HG03439 (cell line): ENCODE measurements around the gene DSCAM.

Experiments
- ATAC-seq: cut with Tn5 transposase; IDR thresholded peaks from one replicate; pipeline ENCODE4 v1.9.1; 2021; ENCODE audit warnings: mild to moderate bottlenecking, moderate library complexity; ENCODE audit not compliant: unreplicated experiment

Gene DSCAM

DNA sequence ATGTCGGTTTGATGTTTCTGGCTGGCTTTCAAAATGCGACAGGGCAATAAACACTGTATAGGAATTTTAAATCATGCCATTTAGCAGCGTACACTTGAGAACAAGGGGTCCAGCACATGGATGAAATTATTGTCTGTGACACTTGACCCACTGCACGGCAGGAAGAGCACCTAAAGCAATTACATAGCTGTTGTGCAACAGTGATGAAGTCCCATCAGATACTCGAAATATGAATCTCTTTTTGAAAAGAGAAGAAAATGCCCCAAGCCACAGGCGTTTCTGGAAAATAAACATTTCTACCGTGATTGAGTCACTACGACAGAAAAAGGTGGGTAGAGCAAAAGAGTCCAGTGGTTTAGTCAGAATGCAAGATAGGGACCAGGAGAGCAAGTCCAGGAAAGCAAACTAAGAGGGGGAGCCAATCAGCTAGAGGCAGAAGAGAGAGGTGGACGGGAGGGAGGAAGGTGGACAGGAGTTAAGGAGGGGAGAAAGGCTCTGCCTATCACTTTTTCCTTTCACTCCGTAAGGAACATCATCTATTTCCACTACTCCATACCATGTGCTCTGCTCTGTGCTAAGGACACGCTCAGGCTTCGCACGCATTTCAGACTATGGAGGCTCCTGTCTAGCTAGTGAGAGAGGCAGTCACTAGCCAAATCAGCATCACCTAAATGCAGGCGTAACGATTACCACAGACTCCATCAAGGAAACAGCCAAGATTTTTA lies 6.4 kb downstream of the DSCAM start:
- ATAC-seq, result no peak

DNA sequence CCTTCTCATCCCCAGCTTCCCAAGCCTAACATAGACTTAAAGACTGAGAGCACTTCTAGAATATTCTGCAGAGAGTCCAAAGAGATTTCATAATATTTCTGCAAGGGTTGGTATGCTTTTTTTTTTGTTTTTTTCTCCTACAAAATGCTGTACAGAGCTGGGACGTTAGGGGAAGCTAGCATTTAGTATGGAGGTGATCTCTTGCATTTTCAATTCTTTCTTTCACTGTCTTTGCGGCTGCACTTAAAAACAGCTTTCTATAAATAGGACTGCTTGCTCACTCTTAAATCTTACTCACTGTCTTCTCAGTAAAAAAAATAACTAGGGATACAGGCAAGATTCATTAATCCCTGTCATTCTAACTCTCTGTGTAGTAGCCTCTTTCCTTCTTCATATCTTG lies 7.4 kb downstream of the DSCAM start:
- ATAC-seq, result no peak

DNA sequence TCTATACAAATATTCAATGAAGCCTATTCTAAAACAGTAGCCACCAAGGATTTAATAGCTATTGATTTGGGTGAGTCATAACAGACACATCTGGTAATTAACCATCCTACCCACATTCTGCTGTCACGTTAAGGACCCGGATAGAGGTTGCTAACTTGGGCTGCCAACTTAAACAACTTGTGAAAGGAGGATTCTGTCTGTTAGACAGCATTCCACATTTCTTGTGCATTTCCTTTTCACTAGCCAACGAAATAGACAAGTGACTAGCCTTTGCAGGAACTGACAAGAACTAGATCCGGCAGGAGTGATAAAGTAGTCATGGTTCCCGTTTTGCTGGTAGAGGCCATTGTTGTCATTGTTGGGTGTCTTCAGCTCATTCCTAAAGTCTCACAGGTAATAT lies 9.5 kb downstream of the DSCAM start:
- ATAC-seq, result no peak

DNA sequence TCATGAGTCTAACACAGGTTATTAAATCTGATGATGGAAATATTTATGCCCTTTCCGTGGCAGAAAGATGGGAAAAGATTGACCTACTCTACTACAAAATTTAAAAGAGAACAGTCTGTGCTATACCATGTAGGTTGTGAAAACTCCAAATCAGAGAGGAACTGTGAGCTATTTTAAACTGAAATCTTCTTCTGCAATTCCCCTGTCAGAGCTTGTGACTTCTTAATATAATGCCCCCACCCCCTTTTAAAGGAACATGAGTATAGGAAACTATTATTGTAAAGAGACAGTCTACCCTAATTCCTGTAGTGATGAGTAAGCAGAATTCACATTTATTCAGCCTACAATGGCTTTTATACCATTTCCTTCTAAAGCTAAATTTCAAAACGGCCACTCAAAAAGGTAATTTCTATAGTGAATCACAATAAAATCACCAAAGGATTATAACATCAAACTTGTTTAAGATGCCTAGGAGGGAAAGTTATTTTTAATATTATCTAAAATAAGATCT lies 11.7 kb downstream of the DSCAM start:
- no peak for ATAC-seq

DNA sequence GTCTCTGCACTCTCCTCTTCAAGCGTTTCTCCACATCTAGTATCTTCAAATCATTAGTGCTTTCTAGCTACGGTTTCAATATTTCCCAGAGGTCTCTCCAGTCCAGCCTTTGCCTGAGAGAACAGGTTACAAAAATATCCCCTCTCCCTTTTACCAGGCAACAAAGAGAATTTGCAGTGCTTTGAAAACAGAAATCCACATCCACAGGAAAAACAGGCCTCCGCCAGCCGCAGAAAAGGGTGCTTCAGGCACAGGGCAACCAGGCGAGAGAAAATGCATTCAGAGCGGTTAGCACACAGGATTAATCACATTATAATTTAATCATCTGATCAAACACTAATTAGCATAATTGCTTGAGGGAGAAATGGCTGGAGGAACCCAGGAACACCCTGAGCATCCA lies 13.8 kb downstream of the DSCAM start:
- ATAC-seq, result no peak

DNA sequence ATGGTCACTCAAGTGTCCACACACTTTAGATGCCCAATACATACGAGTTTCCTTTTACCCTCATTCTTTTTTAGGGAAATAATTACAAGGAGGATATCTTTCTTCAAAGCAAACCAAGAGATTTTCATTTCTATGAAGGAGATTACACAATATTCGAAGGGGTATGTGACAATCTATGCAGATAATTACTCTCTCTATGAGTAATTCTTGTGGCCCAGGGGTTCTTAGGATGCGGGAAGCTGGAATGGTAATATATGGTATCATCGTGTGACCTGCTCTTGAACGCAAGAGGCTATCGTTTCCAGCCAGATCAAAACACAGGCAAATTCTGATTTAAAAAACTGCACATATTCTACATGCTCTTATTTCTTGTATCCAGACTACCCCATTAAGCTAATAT lies 14.6 kb downstream of the DSCAM start:
- ATAC-seq, result no peak

DNA sequence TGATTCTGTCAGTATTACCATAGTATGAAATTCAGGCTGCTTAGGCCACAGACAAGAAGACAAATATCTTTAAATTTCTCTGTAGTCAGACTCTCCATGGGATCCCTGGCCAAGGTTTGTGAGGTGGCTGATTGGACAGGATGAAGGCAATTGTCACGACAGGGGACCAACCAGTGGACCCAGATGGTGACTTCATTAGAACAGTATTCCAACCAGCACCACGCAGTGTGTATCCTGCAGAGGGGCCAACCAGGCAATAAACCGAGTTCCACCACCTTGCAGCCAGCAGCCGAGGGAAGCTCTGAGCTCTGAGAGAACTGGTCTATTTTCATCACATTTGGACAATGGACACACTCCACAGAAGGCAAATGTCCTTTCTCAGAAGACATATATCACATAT lies 16.1 kb downstream of the DSCAM start:
- ATAC-seq, result no peak

DNA sequence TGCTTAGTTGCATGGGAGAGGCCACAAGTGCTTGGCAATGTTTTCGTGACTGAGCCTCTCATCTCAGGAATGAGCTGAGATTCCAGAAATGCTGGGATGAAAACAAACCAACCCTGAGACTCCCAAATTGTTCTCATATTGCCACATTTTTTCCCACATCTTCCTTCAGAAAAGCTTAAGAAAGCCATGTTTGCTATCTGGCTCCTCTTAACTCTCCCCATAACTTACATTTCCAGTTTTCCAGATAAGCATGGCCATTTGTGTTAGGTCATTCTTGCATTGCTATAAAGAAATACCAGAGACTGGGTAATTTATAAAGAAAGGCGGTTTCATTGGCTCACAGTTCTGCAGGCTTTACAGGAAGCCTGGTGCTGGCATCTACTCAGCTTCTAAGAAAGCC lies 17.2 kb downstream of the DSCAM start:
- no peak for ATAC-seq

DNA sequence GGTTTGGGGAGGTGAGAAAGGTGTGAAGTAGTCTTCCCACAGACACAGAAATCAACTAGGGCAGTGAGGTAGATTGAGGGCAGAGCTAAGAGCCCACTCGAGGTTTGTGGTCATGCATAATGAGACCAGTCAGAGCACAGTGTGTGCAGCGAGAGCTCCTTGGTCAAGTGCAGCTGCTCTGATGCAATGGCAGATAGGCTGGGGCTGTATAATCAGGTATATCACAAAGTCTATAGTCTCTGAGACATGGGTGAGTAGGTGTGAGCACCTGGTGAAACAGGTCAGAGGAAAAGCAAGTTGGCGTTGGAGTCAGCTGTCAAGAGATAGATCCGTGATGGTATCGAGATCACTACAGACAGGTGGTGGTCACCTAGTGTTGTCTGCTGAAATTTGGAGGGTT lies 17.6 kb downstream of the DSCAM start:
- no peak for ATAC-seq

DNA sequence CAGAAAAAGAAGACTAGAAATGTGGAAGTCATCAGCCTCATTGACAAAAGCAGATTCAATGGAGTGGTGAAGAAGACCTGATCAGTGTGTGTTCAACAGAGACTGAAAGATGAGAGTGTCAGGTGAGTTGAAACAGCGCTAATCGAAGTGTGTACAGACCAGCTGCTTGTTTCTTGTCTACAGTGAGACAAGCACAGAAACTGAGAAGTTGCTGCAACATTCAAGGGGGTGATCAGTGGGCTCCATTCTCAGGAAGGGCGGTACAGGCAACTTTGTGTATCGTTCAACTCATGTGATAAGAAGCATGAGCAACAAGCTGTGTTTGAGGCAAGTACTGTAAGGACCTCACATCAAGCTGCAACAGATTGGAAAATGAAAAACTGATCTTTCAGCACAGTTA lies 19.4 kb downstream of the DSCAM start:
- no peak for ATAC-seq

DNA sequence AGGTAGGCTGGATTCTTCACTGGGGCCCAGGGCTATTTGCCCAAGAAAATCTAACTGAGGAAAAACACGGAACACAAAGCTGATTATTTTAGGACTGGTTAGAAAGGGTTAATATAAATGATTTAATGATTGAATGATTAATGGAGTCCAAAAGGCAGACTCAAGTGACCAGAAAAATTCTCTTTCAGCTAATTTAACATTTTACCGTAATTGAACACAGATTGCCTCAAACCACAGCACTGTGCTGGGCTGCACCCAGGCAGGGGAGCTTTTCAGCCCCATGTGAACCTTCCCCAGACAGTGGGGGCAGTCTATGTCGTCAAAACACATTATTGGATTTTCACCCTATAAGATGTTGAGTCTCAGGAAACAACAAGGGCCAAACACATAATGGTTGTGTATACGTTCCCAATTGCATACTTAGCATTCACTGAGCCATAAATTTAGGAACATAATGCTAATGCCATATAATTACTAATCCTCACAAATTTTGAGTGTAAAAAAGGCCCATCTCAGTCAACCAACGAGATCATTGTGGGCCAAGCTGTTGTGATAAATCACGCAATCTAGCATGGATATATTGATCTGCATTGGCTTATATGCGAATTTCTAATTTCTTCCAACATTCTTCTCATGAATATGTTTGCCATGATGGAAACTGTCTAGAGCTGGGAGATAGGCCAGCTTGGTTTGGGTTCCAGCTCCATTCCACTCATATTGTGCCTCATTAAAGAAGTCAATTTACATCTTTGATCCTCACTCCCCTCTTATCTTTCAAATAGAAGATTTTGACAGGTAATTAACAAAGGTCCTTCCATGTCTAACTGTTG lies 27.7 kb downstream of the DSCAM start:
- no peak for ATAC-seq

DNA sequence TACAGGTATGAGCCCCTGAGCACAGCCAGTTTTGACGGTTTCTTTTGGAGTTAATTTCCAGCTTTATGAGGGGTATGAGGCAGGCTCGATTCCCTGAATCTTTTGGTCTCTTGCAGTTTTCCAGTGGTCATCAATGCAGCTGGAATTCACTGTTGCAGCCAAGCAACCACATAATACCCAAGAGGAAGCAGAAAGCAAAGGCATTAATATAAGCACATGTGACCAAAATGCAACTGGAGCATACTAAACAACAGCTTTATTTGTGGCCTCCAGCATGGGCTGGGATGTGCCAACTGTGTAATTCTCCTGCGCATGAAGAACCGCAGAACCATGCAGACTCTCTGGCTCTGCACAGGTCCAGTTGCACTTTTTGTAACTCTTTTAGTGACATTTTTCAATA lies 33.0 kb downstream of the DSCAM start:
- ATAC-seq, result no peak

DNA sequence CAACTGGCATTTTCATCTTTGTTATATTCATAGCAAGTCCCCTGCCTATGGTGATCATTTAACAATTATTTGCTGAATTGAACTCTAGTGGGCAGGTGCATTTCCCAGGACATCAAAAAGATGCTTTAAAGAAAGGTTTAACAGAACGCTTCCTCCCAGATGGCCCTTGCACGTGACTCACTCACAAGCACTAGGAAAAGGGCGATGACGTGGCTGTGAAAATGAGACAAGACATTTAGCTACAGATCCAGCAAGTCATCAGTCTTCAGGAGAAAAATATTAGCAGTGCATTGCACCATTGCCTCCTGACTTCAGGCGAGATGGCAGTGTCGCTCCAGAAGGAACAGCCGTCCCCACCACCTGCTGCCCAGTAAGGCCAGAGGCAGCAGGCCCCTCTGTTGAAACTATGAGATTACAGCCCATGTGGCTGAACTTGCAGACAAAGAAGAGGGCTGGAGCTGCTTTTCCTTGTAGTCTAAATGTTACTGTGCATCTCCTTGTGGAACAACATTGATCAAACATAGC lies 37.2 kb downstream of the DSCAM start:
- no peak for ATAC-seq

DNA sequence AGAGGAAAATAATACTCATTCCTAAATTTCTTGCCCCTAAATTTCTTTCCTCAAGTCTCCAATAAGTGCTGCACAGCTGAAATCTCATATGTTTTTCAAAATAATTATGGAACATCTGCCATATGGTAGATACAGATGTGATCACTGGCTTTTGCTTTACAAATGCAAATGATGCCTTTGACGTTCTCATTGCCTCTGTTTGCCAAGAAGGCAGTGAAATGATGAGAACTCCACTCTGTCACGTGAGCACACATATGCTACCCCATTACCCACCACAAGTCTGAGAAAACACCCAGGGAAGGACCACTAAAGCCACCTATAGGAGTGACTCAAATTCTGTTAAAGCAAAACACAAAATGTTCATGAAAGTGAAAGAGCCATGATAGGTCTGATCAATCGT lies 43.9 kb downstream of the DSCAM start:
- ATAC-seq, result no peak

DNA sequence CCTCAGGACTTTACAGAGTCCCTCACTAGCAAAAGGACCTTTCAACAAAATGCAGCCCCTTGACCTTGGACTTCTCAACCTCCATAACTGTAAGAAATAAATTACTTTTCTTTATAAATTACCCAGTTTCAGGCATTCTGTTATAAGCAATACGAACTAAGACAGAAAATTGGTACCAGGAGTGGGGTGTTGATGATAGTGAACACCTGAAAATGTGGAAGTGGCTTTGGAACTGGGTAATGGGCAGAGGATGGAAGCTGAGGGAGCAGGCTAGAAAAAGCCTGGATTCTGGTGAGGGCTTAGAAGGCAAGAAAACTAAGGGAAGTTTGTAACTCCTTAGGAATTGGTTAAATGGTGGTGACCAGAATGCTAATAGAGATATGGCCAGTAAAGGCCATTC lies 46.8 kb downstream of the DSCAM start:
- ATAC-seq, result no peak

DNA sequence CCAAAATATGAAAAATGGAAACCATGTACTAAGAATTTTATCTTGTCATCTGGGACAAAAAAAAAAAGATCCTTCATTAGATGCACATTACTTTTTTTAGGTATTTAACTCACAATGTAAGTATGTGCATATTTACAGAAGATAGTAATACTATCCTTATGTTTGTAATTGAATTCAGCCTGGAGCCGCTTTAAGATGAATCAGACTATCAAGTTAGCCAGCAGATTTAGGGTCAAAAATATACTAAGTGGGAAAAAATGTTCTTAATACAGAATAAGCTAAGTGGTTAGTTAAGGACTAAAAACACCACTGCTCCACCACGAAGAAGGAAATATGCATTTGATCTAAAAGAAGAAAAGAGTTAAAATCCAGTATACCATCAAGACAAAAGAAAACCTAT lies 49.1 kb downstream of the DSCAM start:
- ATAC-seq, result no peak

DNA sequence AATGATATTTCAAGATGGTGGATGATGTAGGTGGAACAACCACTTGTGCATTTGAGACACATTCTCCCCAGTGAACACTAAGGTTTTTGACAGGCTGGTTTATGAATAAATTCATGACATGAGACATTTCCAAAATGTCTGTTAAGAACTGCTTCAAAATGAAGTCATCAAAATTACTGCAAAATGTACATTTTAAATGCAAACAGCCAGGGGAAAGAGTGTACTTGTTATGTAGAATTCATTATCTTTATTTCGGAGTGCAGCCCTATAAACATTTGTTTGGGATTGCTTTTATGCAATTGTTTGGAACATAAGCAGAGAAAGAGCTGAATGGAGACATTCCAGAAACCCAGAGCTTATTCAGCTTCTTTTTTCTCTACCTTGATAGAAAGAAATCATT lies 49.5 kb downstream of the DSCAM start:
- no peak for ATAC-seq

DNA sequence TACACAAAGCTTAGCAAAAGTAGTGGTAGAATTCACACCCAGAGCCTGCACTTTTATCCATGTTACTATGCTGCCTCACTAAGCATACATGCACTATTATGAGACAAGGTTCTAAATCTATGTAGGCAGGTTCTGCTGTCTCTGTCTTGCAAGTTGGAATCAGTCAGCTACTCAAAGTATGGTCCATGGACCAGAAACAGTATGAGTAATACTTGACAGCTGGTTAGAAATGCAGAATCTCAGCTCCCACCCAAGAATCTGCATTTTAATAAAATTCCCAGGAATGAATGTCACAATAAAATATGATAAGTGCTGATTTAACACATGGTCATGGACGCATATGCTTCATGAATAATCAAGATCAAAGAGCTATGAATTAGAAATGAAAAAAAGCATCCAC lies 50.5 kb downstream of the DSCAM start:
- ATAC-seq, result no peak

DNA sequence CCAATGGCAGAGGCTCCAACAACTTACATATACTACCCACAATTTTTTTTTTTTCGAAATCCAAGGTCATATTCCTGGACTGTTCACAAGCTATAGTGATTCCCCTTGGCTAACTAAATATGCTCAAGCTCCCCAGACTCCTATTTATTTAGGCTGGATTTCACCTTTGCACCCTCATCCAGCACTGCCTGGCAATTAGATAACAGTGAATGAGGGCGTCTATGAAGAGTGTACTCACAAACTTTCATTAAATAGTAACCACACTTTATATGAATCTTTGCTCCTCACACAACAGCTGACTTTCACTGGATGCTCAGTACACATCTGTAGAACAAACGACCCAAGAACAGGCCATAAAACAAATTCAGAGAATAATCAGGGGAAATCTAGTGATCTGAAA lies 51.6 kb downstream of the DSCAM start:
- ATAC-seq, result no peak

DNA sequence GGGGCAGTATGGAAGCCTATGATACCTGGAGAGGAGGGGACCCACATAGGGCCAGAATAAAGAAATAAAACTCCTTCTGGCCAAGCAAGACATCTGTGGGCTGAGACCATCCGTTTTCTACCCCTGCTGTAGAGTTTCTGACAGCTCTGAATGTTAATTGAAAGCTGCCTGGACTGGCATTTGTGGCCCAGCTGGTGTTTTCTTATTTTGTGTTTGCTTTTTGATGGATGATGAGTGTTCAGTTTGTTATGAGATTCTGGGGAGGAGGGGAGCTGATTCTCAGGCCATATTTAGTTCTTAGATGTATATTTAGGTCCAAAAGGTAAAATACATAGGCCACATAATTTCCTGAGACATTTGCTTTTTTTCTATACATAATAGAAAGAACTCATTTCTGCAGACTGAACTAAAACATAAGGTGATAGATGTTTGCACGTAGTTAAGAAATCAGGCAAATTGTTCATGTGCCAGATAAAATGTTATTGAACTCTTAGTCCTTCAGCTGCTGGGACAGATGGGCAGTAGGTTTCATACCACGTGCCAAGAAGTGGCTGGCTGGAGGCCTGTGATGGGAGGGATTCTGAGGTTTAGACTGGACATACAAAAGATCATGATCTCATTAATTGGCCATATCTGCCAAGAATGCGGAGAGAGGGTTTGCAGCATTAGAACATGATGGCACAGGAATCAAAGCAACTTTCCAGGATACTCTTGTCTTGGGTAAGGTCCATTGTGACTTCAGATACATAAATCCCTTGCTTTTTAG lies 54.1 kb downstream of the DSCAM start:
- no peak for ATAC-seq

DNA sequence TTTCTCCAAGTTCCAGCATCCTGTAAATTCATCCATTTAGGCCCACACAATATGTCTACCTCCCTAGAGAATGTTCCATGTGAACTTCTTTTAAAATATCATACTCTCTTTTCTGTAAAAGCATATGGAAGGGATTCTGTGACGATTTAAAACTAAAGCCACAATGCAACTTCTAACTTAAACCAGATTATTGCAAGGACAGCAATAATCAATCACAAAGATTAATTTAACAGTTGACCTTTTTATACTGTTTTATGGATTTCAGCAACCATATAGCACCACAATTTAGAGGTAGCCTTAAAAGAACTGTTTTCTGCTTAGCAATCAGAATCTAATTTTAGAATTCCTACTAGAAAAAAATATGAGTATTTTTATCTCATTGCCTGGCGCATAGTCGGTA lies 58.3 kb downstream of the DSCAM start:
- ATAC-seq, result no peak
